HS-5 (cell line): ENCODE results near the gene BCAS4.
A peak's percentile ranks its signal among the peaks of the same experiment; 100 is the strongest.

Experiments
- DNase-seq: peaks from one replicate; pipeline ENCODE4 v3.0.0-alpha.2; 2012; ENCODE audit warnings: low read depth

BCAS4 gene

DNA sequence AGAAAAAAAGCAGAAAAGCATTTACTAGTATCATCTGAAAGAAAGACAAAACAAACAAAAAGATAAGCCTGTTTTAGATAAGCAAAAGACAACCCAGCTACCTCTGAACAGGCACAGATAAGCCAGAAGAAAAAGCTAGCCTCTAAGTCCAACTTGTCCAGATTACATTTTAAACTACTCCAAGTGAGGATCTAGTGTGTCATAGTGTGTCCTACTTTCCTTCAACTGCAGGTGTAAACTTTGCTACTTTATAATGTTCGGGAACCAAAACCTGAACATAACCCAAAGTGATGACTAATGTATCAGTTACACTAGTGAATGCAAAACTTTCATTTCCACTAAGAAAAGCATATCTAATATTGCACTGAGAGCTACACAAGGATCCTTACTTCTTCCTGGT lies 116.9 kb downstream of the BCAS4 start:
- DNase-seq, result no peak

DNA sequence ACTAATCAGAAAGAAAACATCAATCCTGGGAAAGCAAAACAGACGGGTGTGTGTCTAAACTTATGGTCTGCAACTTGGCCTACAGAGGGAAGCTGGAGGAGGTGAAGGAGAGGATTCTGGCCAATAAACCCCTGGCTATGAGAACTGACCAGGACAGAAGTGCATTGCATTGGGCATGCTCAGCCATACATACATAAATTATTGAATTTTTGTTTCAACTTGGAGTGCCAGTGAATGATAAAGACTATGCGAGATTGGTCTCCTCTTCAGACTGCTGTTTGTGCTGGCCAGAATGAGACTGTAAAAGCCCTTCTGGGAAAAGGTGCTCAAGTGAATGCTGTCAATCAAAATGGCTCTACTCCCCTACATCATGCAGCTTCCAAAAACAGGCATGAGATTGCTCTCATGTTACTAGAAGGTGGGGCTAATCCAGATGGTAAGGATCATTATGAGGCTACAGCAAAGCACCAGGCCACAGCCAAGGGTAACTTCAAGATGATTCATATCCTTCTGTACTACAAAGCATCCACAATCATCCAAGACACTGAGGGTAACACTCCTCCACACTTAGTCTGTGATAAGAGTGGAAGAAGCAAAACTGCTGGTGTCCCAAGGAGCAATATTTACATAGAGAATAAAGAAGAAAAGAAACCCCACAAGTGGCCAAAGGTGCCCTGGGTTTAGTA lies 119.0 kb downstream of the BCAS4 start:
- peak; percentile 99 for DNase-seq

DNA sequence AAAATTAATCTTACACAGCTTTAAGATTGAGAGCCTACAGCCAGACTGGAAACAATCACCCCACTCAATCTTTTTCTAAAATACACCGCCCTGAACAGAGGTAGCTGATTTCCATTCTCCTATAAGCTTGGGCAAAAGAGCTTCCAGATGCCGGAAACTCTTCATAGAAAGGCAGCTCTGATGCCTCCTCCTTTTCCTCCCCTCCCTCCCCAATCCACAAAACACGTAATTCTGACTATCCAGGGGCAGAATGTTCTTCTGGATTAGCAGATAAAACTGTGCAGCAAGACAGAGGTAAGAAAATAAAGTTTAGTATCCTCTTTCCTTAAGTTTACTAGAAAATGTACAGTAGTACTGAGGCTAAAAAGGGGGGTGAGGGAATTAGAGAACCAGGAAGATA lies 120.6 kb downstream of the BCAS4 start:
- peak; percentile 81 for DNase-seq

GRCh38 chr20:50916257-50916656 lies 121.4 kb downstream of the BCAS4 start:
- DNase-seq, result no peak

DNA sequence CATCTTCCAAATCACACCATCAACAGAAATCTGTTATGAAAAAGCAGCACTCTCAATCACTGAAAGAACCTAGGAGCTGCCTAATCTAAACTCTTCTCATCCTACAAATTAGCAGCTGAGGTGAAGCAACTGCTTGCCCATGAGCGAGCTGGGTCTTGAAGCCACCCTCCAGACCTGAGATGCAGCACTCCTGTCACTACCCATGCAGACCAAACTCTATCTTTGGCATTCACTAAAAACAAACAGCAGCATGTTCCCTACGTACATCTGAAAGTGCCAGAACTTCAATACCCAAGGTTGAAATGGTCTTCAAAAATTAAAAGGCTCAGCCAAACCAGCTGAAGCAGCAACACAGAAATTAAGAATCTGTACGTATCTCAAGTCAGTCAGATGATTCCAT lies 122.1 kb downstream of the BCAS4 start:
- DNase-seq, result no peak

- DNase-seq, result no peak
These were observed 123.5 kb downstream of the BCAS4 start for GRCh38 chr20:50918403-50918802.

- DNase-seq, result peak; percentile 73
These were observed 124.7 kb downstream of the BCAS4 start for GRCh38 chr20:50919567-50919966.

- no peak for DNase-seq
These were observed 126.1 kb downstream of the BCAS4 start for GRCh38 chr20:50920997-50921396.

- DNase-seq, result no peak
These were observed 127.1 kb downstream of the BCAS4 start for GRCh38 chr20:50921803-50922501.

DNA sequence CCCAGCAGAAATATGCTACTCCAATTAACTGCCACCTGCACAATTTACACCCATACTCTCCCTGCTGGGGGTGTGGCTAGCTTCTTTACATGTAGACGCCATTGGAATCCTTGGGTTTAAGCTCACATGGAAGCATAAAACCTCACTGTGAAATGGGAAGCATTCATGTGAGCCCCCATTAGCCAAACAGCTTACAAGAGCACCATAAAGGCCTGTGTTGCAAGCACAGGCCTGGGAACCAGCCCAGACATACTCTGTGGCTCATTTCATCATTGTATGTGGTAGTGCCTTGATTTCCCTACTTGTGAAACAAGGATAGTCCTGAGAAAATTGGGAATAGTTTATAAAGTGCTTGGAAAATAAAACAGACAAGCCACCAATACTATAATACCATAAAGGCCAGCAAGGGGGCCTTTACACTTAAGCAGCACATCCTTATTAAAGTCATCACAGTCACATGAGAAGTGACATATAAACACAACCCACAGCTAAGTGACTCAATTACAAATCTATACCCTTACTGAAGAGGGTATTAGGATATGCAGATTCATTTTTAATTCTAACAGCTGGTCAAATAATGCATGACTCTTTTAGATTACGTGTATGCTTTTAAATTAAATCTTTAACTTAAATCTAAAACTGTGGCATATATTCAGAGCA lies 129.5 kb downstream of the BCAS4 start:
- DNase-seq, result no peak

GRCh38 chr20:50926530-50926929 lies 131.7 kb downstream of the BCAS4 start:
- no peak for DNase-seq
